GM15510 (cell line): ENCODE measurements around the gene PPFIBP2.

Experiments
- POLR2A ChIP-seq: IDR thresholded peaks from 3 replicates; pipeline ENCODE4 v1.6.1; 2011; ENCODE audit warnings: borderline replicate concordance; ENCODE audit not compliant: insufficient read length; ENCODE audit errors: extremely low read depth

PPFIBP2 gene

DNA sequence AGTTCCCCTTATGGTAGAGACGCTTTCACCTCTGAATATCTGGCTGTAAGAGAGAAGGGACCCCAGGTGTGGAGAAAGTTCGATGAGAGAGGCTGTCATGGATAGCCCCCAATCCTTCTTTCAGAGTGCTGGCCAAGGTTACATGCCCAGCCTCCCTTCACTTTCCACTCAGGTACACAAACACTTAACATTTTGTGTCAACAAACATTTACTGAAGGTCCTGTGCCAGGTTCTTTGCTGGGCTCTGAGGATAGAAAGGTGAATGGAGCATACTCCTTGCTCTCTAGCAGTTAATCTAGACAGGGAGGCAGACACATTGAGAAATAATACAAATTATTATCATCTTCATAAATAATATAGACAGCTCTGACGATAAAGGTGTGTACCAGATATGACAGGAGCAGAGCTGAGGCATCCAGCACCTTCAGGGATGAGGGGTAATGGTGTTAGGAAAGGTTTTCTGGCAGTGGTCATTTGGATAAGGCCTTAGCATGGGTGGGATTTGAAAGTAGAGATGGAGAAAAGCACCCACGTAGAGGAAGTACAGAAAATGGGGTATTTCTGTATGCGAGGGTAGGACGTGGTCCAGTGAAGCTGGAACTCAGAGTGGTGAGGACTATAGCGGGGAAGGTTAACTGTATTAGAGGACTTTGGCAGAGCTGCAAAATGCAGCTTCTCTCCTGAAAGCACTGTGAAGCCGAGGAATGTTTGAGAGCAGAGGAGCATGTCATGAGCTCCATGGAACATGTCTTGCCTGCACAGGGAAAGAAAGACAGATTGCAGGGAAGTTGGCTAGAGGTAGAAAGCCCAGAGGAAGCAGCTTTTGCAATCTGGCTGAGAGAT is 19.6 kb downstream of the PPFIBP2 start:
- TF ChIP-seq POLR2A: no peak

DNA sequence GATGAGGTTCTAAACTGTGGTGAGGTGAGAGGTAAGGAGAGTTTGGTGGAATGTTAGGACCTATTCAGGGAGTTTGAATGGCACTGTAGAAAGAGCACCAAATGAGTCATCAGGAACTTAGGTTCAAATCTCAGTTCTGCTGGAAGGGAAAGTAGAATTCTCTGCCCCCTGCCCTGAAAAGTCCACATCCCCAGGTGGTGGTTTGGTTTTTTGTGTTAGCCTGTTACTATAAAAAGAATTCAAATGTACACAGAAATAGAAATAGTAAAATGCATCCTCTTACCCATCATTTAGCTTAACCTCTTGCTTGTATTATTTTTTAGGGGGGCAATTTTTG is 20.2 kb downstream of the PPFIBP2 start:
- TF ChIP-seq POLR2A: no peak

DNA sequence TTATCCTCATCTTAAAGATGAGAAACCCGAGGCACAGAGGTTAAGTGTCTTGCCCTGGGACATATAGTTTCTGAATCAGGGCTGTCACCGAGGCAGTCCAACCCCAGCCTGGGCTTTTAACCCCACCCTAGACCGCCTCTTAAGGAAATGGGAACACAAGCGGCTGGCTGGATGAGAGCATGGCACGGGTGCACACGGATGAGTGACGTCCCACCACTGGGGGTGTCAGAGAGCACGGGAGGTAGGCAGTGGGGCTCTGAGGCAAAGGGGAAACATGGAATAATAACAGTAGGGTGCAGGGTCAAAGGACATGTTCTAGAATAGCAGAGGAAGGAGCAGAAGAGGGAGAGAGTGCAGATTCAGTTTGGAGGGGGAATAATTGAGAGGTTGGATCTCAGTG is 22.3 kb downstream of the PPFIBP2 start:
- TF ChIP-seq POLR2A: no peak

DNA sequence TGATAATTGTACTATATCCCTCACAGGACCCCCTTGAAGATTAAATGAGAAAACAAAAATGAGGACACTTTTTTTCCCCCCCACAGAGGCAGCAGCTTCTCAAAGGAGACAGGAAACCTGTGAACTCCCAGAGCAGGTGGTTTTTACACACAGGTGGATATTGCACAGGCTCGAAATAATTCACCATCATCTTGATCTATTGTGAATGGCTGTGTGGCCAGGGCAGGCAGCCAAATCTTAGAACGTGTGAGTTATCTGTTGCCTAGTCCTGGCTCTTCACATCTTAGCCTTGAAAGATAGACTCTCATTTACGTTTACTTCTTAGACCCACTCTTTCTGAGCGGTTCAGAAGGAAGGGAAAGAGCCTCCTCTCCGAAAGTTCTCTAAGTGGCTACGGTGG is 23.5 kb downstream of the PPFIBP2 start:
- no peak for TF ChIP-seq POLR2A

DNA sequence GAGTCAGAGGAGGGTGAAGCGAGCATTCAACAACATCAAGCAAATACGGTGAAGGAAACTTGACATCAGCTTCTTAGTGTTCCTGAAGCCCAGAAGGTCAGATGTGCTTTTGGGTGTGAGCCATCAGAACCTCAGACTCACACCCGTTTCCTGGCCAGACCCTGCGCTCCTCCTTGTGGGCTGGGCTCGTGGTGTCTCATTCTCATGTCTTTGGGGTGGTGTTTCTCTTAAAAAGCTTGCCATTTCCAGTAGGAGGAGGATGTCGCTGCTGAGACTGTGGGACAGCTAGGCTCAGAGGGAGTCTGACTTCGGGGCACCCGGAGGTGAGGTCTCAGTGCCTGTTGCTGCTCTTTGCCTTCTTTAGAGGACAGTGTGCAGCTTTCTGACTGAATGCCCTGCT is 24.2 kb downstream of the PPFIBP2 start:
- no peak for TF ChIP-seq POLR2A

DNA sequence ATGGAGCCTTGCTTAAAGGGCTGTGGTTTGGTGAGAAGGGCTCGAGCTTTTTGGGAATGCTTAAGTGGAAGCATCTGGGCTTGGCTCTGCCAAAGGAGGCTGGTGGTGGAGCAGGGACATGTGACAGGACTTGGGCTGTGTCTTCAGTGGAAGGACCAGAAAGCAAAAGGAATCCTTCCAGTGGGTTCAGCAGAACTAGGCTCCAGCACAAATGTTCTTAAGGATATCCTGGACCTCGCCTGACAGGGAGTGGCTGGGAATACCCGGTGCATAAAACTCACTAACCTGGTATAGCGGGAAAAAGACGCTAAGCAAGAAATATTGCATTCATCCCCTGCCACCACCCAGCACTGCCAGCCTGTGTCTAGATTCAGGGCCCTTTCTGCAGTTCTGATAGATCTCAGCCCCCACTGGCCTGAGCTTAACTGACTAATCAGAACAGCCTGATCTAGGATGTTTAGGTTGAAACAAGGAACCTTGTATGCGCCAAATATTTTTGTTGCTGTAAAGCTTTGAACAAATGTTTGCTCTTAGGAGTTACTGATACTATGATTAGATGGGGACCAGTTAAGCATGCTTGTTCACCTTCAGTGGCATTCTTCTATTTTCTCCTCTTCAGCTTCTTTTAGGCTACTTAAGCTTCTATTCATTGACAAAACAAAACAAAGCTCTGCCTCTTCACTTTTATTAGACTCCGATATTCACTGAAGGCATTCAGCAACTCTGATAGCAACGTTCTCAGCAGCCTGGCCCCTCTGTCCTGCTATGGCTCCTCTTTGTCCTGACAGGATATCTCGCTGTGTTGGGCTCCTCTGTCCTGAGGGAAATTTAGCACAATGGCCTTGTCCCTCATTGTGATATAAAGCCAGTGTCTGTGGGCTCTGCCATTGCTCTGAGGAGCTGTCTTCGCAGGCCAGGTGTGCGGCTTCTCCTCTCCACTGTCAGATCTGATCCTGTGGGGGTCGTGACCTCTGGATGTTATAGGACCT is 25.0 kb downstream of the PPFIBP2 start:
- TF ChIP-seq POLR2A: no peak

DNA sequence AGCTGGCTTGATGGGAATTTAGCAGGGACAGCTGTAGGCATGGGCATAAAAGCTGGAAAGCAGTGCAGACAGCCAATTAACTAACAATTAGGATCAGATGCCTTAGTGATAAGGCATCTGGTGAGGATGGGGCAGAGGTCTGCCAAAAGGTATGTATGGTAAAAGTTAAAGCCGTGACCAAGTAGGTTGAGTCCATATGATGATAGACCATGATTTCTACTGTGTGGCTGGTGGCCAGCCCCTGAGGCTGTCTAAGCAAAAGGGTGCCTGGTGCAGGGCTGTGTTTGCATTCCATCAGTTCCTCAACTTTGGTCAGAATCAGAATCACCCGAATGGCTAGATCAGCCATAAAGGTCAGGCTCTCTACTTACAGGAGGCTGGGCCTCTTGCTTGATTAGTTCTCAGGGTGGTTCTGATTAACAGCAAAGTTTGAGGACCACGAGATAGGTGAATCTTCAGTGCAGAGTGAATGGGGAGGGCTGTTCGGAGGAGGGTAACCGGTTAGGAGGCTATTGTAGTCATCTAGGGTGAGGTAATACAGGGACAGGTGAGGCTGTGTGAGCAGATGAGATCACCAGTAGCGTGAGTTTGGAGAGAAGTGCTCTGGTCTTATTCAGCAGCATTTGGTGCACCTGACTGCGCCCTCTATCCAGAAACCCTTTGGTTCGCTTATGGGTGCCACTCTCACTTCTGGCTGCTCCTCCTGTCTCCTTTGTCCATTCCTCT is 27.2 kb downstream of the PPFIBP2 start:
- no peak for TF ChIP-seq POLR2A

DNA sequence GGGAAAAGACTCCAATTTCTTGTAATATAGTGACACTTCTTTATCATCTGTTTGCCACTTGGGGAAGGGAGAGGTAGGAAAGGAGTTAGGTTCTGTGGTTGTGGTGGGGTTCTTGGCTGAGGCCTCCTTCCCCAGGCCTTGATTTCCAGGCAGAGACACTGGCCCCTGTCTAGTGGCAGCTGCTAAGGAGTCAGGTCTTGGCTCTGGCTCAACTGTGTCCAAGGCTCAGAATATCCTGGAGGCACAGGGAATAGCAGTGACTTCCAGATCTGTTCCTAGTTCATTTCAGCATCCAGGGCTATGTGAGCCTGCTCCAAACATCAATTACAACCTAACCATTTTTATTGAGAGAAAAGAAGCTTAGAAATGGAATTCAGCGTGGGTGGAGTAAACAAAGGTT is 29.5 kb downstream of the PPFIBP2 start:
- TF ChIP-seq POLR2A: no peak

DNA sequence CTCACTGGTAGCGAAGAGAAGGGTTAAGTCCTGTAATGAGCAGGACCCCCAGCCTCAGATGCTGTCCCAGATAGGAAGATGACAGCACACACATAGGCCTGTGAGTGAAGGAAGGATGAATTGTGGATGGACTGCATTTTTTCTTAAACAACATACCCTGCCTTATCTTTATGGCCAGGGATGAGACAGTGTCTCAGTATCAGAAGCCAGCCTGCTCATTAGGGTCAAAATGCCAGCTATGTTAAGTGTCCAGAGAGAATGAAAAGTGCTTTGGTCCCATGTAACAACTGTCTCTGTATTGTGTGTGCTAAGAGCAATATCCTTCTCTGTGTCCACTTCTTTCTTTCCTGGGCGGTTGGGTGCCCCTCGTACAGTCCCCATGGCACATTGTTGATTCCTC is 30.2 kb downstream of the PPFIBP2 start:
- TF ChIP-seq POLR2A: no peak

DNA sequence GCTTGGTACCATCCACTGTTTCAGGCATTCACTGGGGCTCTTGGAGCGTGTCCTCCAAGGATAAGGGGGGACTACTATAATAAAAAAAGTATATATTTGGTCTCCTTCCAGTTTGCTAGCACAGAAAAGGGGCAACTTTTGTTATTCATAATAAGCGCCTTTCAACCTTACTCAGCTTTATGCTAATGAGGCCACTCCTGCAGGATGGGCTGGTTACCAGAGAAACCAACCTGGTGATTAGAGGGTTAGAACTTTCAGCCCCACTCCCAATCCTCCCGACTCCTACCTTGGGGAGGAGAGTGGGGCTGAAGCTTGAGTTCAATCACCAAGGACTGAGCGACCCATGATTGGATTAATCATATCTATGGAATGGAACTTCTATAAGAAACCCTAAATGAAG is 31.8 kb downstream of the PPFIBP2 start:
- no peak for TF ChIP-seq POLR2A

DNA sequence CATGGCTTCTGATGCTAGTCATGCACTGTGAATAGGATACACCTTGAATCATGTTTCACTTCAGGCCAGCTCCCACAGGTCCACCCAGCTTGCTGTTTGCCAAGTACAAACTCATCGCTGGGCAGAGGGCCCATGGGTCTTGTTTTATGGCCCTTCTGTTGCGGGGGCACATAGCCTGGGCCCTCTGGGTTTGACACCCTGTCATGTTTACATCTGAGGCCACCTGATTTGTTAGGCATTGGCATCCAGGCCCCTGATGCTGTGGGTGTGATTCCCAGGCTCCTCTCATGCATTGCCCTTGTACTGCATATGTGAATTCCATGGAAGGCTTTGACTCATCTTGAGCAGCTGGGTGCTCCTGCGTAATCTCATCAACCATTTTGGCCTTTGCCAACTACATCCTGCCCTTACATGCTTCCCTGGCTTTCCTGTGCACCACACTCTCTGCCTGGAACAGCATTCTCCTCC is 32.6 kb downstream of the PPFIBP2 start:
- TF ChIP-seq POLR2A: no peak

DNA sequence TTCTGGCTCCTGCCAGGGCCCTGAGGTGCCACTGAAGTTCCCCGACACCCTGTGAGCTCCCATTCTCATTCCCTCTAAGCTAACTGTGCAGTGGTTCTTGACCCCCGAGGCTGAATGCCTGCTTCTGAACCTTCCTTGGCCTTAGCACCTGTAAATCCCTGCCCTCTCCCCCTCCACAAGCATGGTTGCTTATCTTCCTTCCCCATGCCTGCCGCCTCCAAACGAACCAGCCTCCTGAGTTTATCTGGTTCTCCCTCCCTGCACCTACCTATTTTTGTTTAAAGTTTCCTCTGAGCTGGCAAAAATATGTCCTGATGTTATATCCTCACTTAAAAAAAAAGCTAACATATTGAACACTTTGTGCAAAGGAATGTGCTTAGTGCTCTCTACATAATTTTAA is 33.9 kb downstream of the PPFIBP2 start:
- TF ChIP-seq POLR2A: no peak

DNA sequence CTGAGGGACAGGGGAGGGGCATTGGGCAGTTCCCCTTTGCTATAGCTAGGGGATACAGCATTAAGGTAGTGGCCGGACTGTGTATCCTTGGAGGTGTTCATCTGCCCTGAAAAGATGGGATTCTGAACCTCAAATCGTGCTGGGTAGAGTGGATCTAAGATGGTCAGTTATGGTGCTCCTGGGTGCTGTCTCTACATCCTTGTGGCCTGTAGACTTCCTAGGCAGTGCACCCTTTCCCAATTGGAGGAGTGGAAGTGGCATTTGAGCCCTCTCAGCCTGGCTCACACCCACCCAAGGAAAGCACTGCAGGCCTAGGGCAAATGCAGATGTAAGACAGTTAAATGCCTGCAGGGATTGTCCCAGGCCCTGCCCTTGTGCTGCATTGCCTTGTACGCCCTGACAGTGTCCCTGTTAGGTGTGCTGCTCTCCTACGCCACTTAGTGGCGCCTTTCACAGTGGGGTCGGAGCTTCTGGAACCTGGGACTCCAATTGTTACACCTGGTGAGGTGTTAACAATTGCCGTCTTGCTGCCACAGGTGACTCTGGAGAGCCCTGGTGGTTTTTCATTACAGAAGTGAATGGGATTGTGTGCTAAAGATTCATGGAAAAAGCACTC is 35.0 kb downstream of the PPFIBP2 start:
- no peak for TF ChIP-seq POLR2A

DNA sequence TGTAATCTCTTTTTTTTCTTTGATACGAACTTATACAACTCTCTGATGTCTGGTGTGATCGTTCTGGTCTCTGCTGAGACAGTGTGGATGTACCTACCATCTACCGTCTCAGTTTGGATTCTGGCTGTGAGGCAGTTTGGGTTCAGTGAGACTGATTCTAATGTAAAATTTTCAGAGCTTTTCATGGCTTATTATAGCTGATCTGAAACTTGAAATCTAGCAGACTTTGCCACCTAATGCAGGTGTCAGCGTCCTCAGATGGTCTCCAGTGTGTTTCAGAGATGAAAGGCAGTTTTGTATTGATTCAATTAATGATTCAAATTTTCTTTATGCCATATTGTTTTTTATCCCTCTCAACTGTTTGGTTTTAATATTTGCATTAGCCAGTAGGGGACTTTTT is 35.9 kb downstream of the PPFIBP2 start:
- TF ChIP-seq POLR2A: no peak
